HCT116 (cell line): ENCODE results near the gene GARIN3. TPM values are rescaled to one million over a fixed set of nuclear protein-coding genes. Genes with fewer than 3 reads are reported as not detected.

ENCODE experiments used
- ATAC-seq: fragments of 200-7000 bp; cut with Tn5 transposase; 2 replicates; pipeline ENCODE4 v1.9.1; 2020; ENCODE audit warnings: mild to moderate bottlenecking, moderate library complexity
- BruUV-seq: library from RNA; stranded (reverse); fragments of 400-500 nt; replicated peaks from 2 replicates; lab custom pipeline; 2021; lab: Mats Ljungman, UMichigan
- CTCF ChIA-PET: fragments of 300-600 bp; sonication (Branson Sonifier 250); formaldehyde crosslinking; loops from one replicate; lab custom pipeline; 2021; ENCODE audit warnings: antibody characterized with exemption; lab: Charles Lee
- POLR2A ChIA-PET: fragments of 300-600, 350-600 bp; sonication (Branson Sonifier 250); formaldehyde crosslinking; loops from one replicate; lab custom pipeline; 2021; ENCODE audit warnings: antibody characterized with exemption; lab: Charles Lee
- RAD21 ChIA-PET, 2 experiments: fragments of 300-600 bp; sonication (Branson Sonifier 250); formaldehyde crosslinking; loops; one replicate each; lab custom pipeline; 2023; ENCODE audit warnings: low total read pairs in 2 of 2; ENCODE audit not compliant: uncharacterized antibody in 2 of 2, unreplicated experiment in 2 of 2, low non-redundant PET in 1 of 2; lab: Charles Lee
- DNase-seq: peaks from one replicate; pipeline ENCODE4 v3.0.0-alpha.2; 2010; ENCODE audit warnings: low read depth, low spot score
- H2AFZ ChIP-seq: fragments of 200-600 bp; shearing (Covaris generic), sonication (generic); 2 replicates; pipeline ENCODE4 v1.6.1; 2017; ENCODE audit warnings: low read depth, mixed run types, mixed read lengths, antibody characterized with exemption, low read length; ENCODE audit not compliant: poor library complexity, severe bottlenecking
- H3K27ac ChIP-seq: 2 replicates; pipeline ENCODE4 v1.5.1; 2012; ENCODE audit warnings: low read depth, low read length
- H3K27me3 ChIP-seq: fragments of 200-600 bp; sonication (generic); 2 replicates; pipeline ENCODE4 v1.6.1; 2016; ENCODE audit warnings: mixed run types, low read length, mixed read lengths; ENCODE audit not compliant: insufficient read depth
- H3K36me3 ChIP-seq, 2 experiments: fragments of 200-500 bp in 1 of 2; fragments of 200-600 bp in 1 of 2; sonication (Bioruptor generic) in 1 of 2; sonication (generic) in 1 of 2; 2 replicates each; pipeline versions ENCODE4 v1.5.1 to v1.6.1; 2014 to 2016; ENCODE audit warnings: low read length in 2 of 2, inconsistent platforms in 1 of 2, mixed read lengths in 1 of 2, mixed run types in 1 of 2; ENCODE audit not compliant: insufficient read depth in 2 of 2, control insufficient read depth in 1 of 2
- H3K4me1 ChIP-seq, 2 experiments: fragments of 200-600 bp in 1 of 2; sonication (generic) in 1 of 2; 2 replicates each; pipeline versions ENCODE4 v1.5.1 to v1.6.1; 2012 to 2017; ENCODE audit warnings: low read length in 2 of 2, inconsistent platforms in 1 of 2, mild to moderate bottlenecking in 1 of 2, mixed read lengths in 1 of 2, mixed run types in 1 of 2, moderate library complexity in 1 of 2; ENCODE audit not compliant: insufficient read depth in 2 of 2, control insufficient read depth in 1 of 2
- H3K4me2 ChIP-seq: fragments of 200-600 bp; sonication (generic); 2 replicates; pipeline ENCODE4 v1.6.1; 2017; ENCODE audit warnings: mixed run types, low read length, mixed read lengths
- H3K4me3 ChIP-seq, 2 experiments: fragments of 200-600 bp in 1 of 2; sonication (generic) in 1 of 2; replicated peaks in 1 of 2; 2 replicates each; pipeline ENCODE4 v1.5.1; 2011 to 2016; ENCODE audit warnings: low read length in 2 of 2, control low read depth in 1 of 2, low read depth in 1 of 2, mild to moderate bottlenecking in 1 of 2, mixed read lengths in 1 of 2, mixed run types in 1 of 2
- H3K79me2 ChIP-seq: fragments of 200-600 bp; sonication (generic); 2 replicates; pipeline ENCODE4 v1.6.1; 2017; ENCODE audit warnings: mild to moderate bottlenecking, mixed run types, low read length, moderate library complexity, mixed read lengths; ENCODE audit not compliant: insufficient read depth
- H3K9ac ChIP-seq: fragments of 200-600 bp; sonication (generic); 2 replicates; pipeline ENCODE4 v1.6.1; 2016; ENCODE audit warnings: low read length, mixed read lengths
- H3K9me2 ChIP-seq: fragments of 200-600 bp; sonication (generic), shearing (Covaris generic); 2 replicates; pipeline ENCODE4 v1.6.1; 2017; ENCODE audit warnings: mixed run types, mild to moderate bottlenecking, moderate library complexity; ENCODE audit not compliant: insufficient read depth
- H3K9me3 ChIP-seq, 2 experiments: fragments of 200-500 bp in 1 of 2; fragments of 200-600 bp in 1 of 2; sonication (Bioruptor generic) in 1 of 2; sonication (generic) in 1 of 2; 2 replicates each; pipeline ENCODE4 v1.6.1; 2014 to 2017; ENCODE audit warnings: low read length in 2 of 2, mixed read lengths in 2 of 2, inconsistent platforms in 1 of 2, low read depth in 1 of 2, mild to moderate bottlenecking in 1 of 2, mixed run types in 1 of 2, moderate library complexity in 1 of 2; ENCODE audit not compliant: control insufficient read depth in 1 of 2, insufficient read depth in 1 of 2
- H4K20me1 ChIP-seq: fragments of 200-600 bp; sonication (generic), shearing (Covaris generic); 2 replicates; pipeline ENCODE4 v1.6.1; 2017; ENCODE audit warnings: mixed run types, mild to moderate bottlenecking, moderate library complexity; ENCODE audit not compliant: insufficient read depth
- ATF3 ChIP-seq: IDR thresholded peaks from 2 replicates; pipeline ENCODE4 v1.6.1; 2012
- CBX3 ChIP-seq: IDR thresholded peaks from 2 replicates; pipeline ENCODE4 v1.6.1; 2012; ENCODE audit warnings: low read depth
- CEBPB ChIP-seq: IDR thresholded peaks from 2 replicates; pipeline ENCODE4 v1.6.1; 2012; ENCODE audit warnings: low read depth
- CTCF ChIP-seq, 3 experiments: fragments of 200-600 bp in 1 of 3; sonication (generic) in 1 of 3; IDR thresholded peaks in 2 of 3; conservative IDR thresholded peaks in 1 of 3; 2 replicates each; pipeline ENCODE4 v1.5.1; 2012 to 2017; ENCODE audit warnings: low read depth in 2 of 3, low read length in 2 of 3, antibody characterized with exemption in 1 of 3, borderline replicate concordance in 1 of 3, control low read depth in 1 of 3, mild to moderate bottlenecking in 1 of 3, mixed read lengths in 1 of 3, mixed run types in 1 of 3, moderate library complexity in 1 of 3; ENCODE audit not compliant: insufficient read depth in 1 of 3
- EGR1 ChIP-seq: IDR thresholded peaks from 2 replicates; pipeline ENCODE4 v1.6.1; 2012; ENCODE audit warnings: low read depth
- EZH2 ChIP-seq: fragments of 200-600 bp; sonication (generic); IDR thresholded peaks from 2 replicates; pipeline ENCODE4 v1.6.1; 2017; ENCODE audit warnings: antibody characterized with exemption, mixed run types
- FOSL1 ChIP-seq: IDR thresholded peaks from 2 replicates; pipeline ENCODE4 v1.6.1; 2012; ENCODE audit warnings: low read depth
- RAD21 ChIP-seq: IDR thresholded peaks from 2 replicates; pipeline ENCODE4 v1.6.1; 2012; ENCODE audit warnings: low read depth, mild to moderate bottlenecking
- REST ChIP-seq: IDR thresholded peaks from 2 replicates; pipeline ENCODE4 v1.6.1; 2012; ENCODE audit warnings: low read depth
- SIN3A ChIP-seq: IDR thresholded peaks from 2 replicates; pipeline ENCODE4 v1.6.1; 2012; ENCODE audit warnings: low read depth
- SP1 ChIP-seq: IDR thresholded peaks from 2 replicates; pipeline ENCODE4 v1.6.1; 2012; ENCODE audit warnings: low read depth
- SRF ChIP-seq: IDR thresholded peaks from 2 replicates; pipeline ENCODE4 v1.6.1; 2012; ENCODE audit warnings: low read depth
- YY1 ChIP-seq: IDR thresholded peaks from 2 replicates; pipeline ENCODE4 v1.6.1; 2011; ENCODE audit warnings: low read length, low read depth, moderate library complexity, mild to moderate bottlenecking; ENCODE audit not compliant: insufficient replicate concordance; ENCODE audit errors: extremely low read depth
- ZFX ChIP-seq: fragments of 450-650 bp; IDR thresholded peaks from 2 replicates; pipeline ENCODE4 v1.6.1; 2017
- ZNF274 ChIP-seq: fragments of 200-500 bp; sonication (Bioruptor generic); IDR thresholded peaks from 2 replicates; pipeline ENCODE4 v1.6.1; 2014; ENCODE audit warnings: mild to moderate bottlenecking, low read depth, low read length, inconsistent platforms
- intact Hi-C: fragments of 100-400 bp; cut with micrococcal nuclease; formaldehyde crosslinking; loops from 2 replicates; pipeline ENCODE4 v1.10.0; 2022
- total RNA-seq: library from RNA; stranded (reverse); gene quantifications from one replicate; pipeline ENCODE4 v1.2.1, GENCODE V29; 2021; ENCODE audit not compliant: unreplicated experiment

GARIN3 gene
- total RNA-seq, 1 experiment from 2014 or later, result not detected

GRCh38 chr5:157150995-157151394 is 15.1 kb downstream of the GARIN3 start:
- Histone ChIP-seq H3K4me1 (no peaks in the 10 kb centered on the region), H3K27me3 (no peaks in the 10 kb centered on the region), H3K36me3 (no peaks in the 10 kb centered on the region), H3K9me2 (no peaks in the 10 kb centered on the region), H3K79me2 (no peaks in the 10 kb centered on the region), H3K4me3 (no peak overlapping the region), H3K27ac (no peak overlapping the region), H2AFZ (no peak overlapping the region), H4K20me1 (no peaks in the 10 kb centered on the region), H3K9me3 (no peaks in the 10 kb centered on the region), H3K4me2 (no peak overlapping the region), H3K9ac (no peak overlapping the region)
- ATAC-seq, result no peak
- intact Hi-C loops, result no loop called here
- RAD21 ChIA-PET, result no interaction called here
- POLR2A ChIA-PET, result no interaction called here
- TF ChIP-seq CTCF (IDR thresholded peaks at IDR 0.05 in 2 of 3, conservative IDR thresholded peaks at IDR 0.05 in 1 of 3; ENCODE audit: borderline replicate concordance in 1 of 3, insufficient read depth in 1 of 3, low read depth in 2 of 3, low read length in 2 of 3), result no peak
- no peak for TF ChIP-seq SRF
- no peak for TF ChIP-seq SIN3A
- TF ChIP-seq ATF3, result no peak
- no peak for TF ChIP-seq SP1
- TF ChIP-seq EZH2, result no peak
- no peak for TF ChIP-seq ZFX
- TF ChIP-seq YY1, result no peak
- TF ChIP-seq ZNF274, result no peak
- TF ChIP-seq REST, result no peak
- no peak for TF ChIP-seq CBX3
- no peak for TF ChIP-seq EGR1
- no peak for TF ChIP-seq FOSL1
- TF ChIP-seq RAD21, result no peak
- no peak for TF ChIP-seq CEBPB
- CTCF ChIA-PET, result interaction anchor here (1.2 kb wide), 1 partner anchor 8 kb away, joined by 4 read pairs; the partner anchor contains the start of gene MED7
- DNase-seq, result no peak
- BruUV-seq, result no TSS peak
